NOMO-1 (cell line): ENCODE results near the gene PLAC1.
A peak's percentile ranks its signal among the peaks of the same experiment; 100 is the strongest.

Source experiments
- DNase-seq, 2 experiments: peaks; one replicate each; lab custom pipeline; 2025; ENCODE audit not compliant: unreplicated experiment in 2 of 2; lab: John Stamatoyannopoulos, UW

Gene PLAC1

GRCh38 chrX:134658002-134658759 is at the start of gene PLAC1:
TSS of gene PLAC1 (minus strand) at chrX:134658471. CDS start at chrX:134566682, 91,789 bp downstream.
- no peak for DNase-seq

- DNase-seq, result no peak
These were observed 47.9 kb upstream of the PLAC1 start for GRCh38 chrX:134706138-134706537.

GRCh38 chrX:134695999-134696398 is 37.7 kb upstream of the PLAC1 start:
- no peak for DNase-seq

GRCh38 chrX:134694333-134695322 is 36.4 kb upstream of the PLAC1 start:
- DNase-seq, result no peak

GRCh38 chrX:134693644-134694043 is 35.4 kb upstream of the PLAC1 start:
- no peak for DNase-seq

- DNase-seq, result no peak
These were observed 34.7 kb upstream of the PLAC1 start for GRCh38 chrX:134692990-134693389.

- no peak for DNase-seq
These were observed 34.0 kb upstream of the PLAC1 start for GRCh38 chrX:134692233-134692632.

- DNase-seq, result no peak
These were observed 33.2 kb upstream of the PLAC1 start for GRCh38 chrX:134691453-134691852.

GRCh38 chrX:134688839-134689238 is 30.6 kb upstream of the PLAC1 start:
- DNase-seq, result no peak

- no peak for DNase-seq
These were observed 30.0 kb upstream of the PLAC1 start for GRCh38 chrX:134688031-134688823.

- no peak for DNase-seq
These were observed 27.4 kb upstream of the PLAC1 start for GRCh38 chrX:134685668-134686067.

GRCh38 chrX:134684956-134685355 is 26.7 kb upstream of the PLAC1 start:
- no peak for DNase-seq

- no peak for DNase-seq
These were observed 25.2 kb upstream of the PLAC1 start for GRCh38 chrX:134683351-134684005.

GRCh38 chrX:134682081-134682480 is 23.8 kb upstream of the PLAC1 start:
- no peak for DNase-seq

- peak; percentile 9 to 51 for DNase-seq
These were observed 21.4 kb upstream of the PLAC1 start for GRCh38 chrX:134679644-134680043.

- DNase-seq, result no peak
These were observed 20.9 kb upstream of the PLAC1 start for GRCh38 chrX:134679221-134679620.

- DNase-seq, result no peak
These were observed 19.1 kb upstream of the PLAC1 start for GRCh38 chrX:134677332-134677731.

- DNase-seq, result no peak
These were observed 18.2 kb upstream of the PLAC1 start for GRCh38 chrX:134676436-134676835.

GRCh38 chrX:134673123-134673522 is 14.9 kb upstream of the PLAC1 start:
- DNase-seq, result no peak

- DNase-seq, result no peak
These were observed 13.8 kb upstream of the PLAC1 start for GRCh38 chrX:134672101-134672500.
